Dermis microvascular lymphatic vessel endothelial cell (primary cell): ENCODE results near the gene TMPRSS2. TPM values are rescaled to one million over a fixed set of nuclear protein-coding genes. Genes with fewer than 3 reads are reported as not detected.
A peak's percentile ranks its signal among the peaks of the same experiment; 100 is the strongest.

Source experiments
- DNase-seq, 2 donors: peaks; one replicate each; pipeline versions ENCODE4 v3.0.0 to v3.0.0-alpha.2; 2010; ENCODE audit warnings: low read depth in 2 of 2
- total RNA-seq: library from RNA; depleted of rRNA; stranded (reverse); fragments of >200 nt; gene quantifications from 2 replicates; pipeline ENCODE4 v1.2.1, GENCODE V29; 2014

Gene TMPRSS2
- total RNA-seq, 1 donor from 2014 or later, result not detected

DNA sequence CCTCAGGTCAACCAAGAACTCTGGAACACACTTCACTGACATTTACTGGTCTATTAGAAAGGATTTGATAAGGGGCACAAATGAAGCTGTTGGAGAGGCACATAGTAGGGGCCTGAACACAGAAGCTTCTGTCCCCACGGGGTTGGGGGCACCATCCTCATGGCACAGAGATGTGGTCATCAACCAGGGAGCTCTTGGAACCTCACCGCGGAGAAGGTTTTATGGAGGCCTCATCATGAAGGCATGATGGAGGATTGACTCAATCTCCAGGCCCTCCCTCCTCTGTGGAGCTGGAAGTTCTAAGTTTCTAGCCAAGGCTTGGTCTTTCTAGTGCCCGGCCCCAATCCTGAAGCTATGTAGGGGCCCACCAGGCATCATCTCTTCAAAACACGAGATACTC, 58.3 kb downstream of the TMPRSS2 start:
- DNase-seq, result no peak

GRCh38 chr21:41447356-41447755, 60.6 kb downstream of the TMPRSS2 start:
- DNase-seq, result no peak

DNA sequence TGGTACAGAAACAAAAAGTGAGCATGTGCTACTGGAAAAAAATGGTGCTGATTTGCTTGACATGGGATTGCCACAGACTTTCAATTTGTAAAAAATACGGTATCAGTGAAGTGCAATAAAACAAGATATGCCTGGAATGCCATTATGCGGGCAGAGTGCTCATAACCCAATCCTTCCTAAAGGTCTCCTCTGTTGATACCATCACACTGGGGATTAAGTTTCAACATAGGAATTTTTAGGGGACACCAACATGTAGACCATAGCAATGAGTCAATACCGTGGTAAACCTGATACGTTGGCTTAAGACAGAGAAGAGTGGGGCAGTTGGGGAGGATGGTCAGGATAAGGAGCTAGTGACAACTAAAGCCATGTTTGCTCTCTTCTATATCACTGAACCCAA, 61.4 kb downstream of the TMPRSS2 start:
- no peak for DNase-seq

DNA sequence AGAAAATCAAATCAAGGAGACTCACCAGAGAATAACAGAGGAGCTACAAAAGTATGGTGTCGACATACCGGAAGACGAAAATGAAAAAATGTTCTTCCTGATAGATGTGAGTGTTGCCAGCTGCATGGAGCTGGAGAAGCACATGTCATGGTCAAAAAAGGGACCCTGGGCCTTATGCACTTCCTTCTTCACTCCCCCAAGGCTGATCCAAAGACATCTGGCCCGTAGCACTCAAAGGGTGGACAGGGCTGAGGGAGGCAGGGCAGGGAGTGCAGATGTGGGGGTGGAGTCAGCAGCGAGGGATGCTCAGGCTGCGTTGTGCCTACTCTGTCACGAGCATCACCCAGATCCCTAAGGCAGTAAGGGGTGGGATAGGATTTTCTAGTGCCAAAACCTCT, 62.5 kb downstream of the TMPRSS2 start:
- DNase-seq, result no peak

DNA sequence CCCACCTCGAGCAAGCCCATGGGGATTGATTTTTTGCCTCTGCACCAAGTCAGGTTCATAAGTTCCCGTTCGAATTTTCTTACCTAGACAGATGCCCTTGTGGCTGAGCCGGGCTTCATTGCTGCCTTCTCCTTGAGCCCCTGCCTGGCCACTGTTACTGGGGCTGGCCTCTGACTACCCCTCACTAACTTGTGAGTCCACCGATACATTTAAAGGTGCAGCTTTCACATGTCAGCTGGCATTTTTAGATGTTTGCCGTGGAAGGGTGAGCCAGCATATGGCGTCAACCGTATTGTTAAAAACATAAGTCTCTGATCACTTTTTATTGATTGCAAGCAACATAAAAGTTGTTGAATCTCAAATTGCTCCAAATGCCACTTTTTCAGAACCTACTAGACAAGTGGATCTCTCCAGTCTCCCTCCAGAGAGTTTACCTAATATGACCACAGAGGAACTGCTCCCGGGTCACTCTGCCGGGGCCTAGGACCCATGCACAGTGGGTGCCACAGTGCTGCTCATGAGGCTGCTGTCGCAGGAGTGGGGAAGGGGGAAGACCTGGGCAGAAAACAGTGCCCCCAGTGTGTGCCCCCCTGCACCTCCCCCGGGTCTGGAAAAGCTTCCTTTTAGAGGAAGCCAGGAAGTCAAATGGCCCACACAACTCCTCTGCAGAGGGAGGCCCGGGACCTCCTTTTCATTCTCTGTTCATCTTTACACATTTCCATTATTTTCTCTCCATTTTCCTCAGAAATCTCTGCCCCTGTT, 63.1 kb downstream of the TMPRSS2 start:
- DNase-seq, result no peak

- no peak for DNase-seq
Measured at GRCh38 chr21:41443562-41443961, 64.4 kb downstream of the TMPRSS2 start.

DNA sequence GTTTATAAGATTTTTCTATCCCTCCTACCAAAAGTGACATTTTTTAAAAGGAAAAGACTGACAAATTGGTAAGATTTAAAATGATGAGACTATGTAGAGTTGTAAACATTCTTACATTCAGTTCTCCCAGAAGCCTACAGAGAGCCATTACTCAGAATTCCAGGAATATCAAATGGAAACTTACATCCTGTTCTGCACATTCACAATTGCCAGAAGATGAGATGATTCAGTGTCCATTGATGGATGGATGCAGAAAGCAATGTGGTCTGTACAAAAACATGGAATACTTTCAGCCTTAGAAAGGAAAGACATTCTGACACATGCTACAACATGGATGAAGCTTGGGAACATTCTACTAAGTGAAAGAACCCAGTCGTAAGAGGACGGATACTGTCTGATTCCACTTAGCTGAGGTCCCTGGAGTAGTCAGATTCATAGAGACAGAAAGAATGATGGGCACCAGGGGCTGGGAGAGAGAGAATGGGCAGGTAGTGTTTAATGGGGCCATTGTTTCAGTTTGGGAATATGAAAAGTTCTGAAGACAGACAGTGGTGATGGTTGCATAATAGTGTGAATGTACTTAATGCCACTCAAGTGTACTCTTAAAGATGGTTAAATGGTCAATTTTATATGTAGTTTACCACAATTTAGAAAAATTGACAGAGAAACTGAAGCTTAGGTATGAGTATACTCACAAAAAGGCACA, 65.3 kb downstream of the TMPRSS2 start:
- peak in 1 of 2 donors; percentile 42 for DNase-seq

GRCh38 chr21:41441546-41441945, 66.4 kb downstream of the TMPRSS2 start:
- no peak for DNase-seq

- no peak for DNase-seq
Measured at GRCh38 chr21:41439248-41439647, 68.7 kb downstream of the TMPRSS2 start.

DNA sequence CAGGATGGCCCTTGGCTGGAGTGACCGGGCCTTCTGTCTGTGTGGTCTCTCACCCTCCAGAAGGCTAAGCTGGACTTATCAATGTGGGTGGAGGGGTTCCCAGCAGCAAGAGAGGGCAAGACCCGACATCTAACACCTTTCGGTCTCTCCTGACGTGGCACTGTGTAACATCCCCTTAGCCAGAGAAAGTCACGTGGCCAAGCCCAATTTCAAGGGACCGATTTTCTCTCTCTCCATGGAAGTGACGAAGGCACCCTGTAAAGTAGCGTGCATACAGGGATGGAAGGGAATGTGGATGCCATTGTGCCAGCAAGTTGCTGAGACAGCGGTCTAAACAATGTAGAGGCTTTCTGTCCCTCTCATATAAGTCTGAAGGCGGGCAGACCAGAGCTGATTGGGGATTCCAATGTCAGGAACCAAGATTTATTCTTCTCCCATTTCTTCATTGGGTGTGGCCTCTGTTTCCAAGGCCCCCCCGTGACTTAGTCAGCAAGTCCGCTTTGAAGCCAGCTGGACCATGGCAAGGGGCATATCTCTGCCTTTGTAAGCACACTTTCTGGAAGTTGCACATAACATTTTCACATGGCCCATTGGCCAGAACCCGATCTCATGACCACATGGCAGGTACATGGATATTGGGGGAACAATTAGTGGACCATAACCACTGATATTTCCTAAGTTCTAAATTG, 69.4 kb downstream of the TMPRSS2 start:
- no peak for DNase-seq

DNA sequence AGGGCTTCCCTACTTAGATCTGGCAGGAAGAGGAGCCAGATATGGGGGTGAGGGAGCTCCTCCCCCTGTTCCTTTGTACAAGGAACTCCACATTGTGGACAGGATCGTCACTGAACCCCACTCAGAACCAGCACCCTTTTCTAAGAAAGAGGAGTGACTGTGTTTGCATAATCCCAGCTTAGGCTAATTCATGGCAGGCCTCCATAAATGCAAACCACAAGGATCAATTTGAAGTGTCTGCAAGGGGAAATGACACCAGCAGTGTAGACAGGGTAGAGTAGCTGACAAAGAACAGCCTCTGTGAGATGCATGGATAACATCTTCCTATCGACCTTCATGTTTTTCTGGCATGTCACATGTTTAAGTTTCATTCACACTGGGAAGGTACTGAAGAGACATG, 70.2 kb downstream of the TMPRSS2 start:
- DNase-seq, result no peak

DNA sequence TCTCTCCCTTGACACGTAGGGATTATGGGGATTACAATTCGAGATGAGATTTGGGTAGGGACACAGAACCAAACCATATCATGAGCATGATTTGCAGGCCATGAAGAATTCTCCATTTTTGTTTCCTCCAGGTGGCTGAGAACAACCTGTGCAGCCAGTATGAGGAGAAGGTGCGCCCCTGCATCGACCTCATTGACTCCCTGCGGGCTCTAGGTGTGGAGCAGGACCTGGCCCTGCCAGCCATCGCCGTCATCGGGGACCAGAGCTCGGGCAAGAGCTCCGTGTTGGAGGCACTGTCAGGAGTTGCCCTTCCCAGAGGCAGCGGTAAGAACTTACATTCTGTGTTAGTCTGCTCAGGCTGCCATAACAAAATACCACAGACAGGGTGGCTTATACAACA, 72.3 kb downstream of the TMPRSS2 start:
- no peak for DNase-seq

DNA sequence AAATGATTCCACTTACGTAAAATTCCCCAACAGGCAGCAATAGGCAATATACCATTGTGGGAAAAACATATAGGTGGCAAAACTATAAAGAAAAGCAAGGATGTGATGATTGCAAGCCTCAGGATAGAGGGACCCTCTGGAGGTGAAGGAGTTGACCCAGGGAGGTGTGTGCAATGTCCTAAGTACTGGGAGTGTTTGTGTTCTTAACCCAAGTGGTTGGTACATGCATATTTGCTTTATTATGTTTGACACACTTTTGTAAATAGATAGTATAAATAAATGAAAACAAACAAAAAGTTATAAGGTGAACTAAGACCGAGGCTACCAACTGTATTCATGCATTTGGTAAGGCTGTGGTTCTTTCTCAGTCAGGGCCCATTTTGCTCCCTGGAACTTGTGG, 74.4 kb downstream of the TMPRSS2 start:
- DNase-seq, result no peak

DNA sequence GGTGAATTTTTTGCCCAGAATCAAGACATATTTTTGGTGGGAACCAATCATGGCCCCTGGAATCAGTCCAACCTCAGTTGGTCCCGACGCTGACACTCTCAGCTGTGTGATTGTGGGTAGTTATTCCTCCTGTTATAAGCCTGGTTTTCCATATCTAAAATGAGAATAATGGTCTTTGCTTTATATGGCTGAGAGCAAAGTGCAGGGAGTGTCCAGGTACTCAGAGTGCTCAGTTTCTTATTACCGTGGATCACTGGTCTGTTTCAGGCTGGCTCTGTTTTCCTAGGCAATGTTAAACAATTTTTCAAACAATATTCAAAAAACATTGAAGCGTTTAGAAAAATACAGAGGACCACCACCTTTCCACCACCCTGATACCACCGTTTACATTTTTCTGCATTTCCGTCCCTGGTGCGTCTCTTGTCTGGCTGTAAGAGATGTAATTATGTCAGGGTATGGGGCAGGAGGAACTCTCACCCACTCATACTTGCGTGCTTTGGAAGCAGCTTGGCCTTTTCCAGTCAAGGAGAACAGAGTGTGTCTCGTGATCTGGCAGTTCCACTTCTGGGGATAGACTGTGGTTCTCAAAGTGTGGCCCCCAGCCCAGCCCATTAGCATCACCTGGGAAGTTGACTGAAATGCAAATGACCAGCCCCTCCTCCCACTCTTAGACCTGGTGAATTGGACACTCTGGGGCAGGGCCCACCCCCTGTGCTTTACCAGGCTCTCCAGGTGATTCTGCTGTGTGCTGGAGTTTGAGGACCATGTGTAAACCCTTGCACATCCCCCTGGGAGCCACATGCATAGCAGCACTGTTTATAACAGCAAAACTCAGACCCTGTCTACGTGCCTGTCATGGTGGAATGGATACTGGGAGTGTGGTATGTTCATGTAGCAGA, 75.1 kb downstream of the TMPRSS2 start:
- DNase-seq, result no peak

GRCh38 chr21:41431788-41432548, 76.0 kb downstream of the TMPRSS2 start:
- no peak for DNase-seq

GRCh38 chr21:41429925-41430491, 78.0 kb downstream of the TMPRSS2 start:
- no peak for DNase-seq

- DNase-seq, result no peak
Measured at GRCh38 chr21:41429305-41429704, 78.7 kb downstream of the TMPRSS2 start.

DNA sequence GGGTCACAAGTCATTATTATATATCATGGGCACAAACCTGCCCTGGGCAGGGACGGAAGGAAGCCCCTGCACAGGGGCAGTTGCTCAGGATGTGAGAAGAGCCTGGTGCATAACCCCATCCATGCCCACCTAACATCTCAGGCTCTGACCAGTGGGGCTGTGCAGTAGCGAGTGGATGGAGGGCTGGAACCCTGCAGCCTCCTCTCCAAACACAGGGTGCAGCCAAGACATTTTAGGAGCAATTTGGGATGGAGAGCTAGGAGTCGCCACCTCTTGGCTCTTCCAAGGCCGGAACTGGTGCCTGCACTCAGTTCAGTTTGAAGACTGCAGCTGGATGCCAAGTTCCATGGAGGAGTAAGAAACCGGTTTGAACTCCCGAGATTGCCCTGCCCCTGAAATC, 79.1 kb downstream of the TMPRSS2 start:
- no peak for DNase-seq

DNA sequence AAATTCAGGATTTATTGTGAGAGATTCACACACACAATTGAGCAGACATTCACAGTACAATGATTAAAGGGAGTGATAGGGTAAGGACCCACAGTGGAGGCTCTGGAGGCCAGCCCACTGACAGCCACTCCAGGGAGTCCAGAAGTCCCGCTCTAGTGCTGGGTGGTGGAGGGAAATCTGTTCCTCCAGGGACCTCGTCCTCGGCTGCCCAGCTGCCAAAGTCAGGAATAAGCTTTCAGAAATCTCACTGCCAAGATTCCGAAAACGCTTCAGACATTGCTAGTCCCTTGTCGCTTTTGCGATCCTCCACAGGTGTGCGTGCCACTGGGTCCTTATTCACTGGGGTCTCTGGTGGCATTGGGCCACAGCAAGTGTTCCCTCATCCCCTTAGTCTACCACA, 79.6 kb downstream of the TMPRSS2 start:
- no peak for DNase-seq

DNA sequence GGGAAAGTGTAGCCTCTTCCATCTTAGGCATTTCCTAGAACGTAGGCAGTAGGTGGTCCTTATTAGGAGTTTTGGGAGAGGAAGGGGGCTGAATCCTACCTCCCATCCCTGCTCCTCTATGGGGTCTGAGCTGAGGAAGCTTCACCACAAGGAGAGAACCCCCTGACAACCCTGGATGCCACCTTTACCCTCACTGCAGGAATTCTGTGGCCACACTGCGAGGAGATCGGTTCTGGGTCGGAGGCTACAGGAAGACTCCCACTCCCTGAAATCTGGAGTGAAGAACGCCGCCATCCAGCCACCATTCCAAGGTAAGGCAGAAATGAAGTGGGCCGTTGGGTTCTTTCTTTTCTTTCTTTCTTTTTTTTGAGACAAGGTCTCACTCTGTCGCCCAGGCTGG, 80.4 kb downstream of the TMPRSS2 start:
- no peak for DNase-seq
